GM19468 (cell line): Measurements from ENCODE around the gene HM13.
A peak's percentile ranks its signal among the peaks of the same experiment; 100 is the strongest.
"Not testable (repeated sequence)": the region's sequence is repeated elsewhere in the genome, so short reads cannot be mapped to it uniquely, and the experiment has no call there.

Source experiments
- ATAC-seq: cut with Tn5 transposase; IDR thresholded peaks from one replicate; pipeline ENCODE4 v1.9.1; 2021; ENCODE audit warnings: mild to moderate bottlenecking, moderate library complexity, moderate number of reproducible peaks; ENCODE audit not compliant: unreplicated experiment; ENCODE audit errors: extremely low read depth

The HM13 gene

GRCh38 chr20:31539636-31540035, 25.4 kb downstream of the HM13 start:
- ATAC-seq: not testable (repeated sequence)

- ATAC-seq: no peak
These were observed 26.2 kb downstream of the HM13 start for GRCh38 chr20:31540406-31540805.

GRCh38 chr20:31542201-31542842, 28.1 kb downstream of the HM13 start:
- no peak for ATAC-seq

- ATAC-seq: no peak
These were observed 28.7 kb downstream of the HM13 start for GRCh38 chr20:31542963-31543362.

- no peak for ATAC-seq
These were observed 29.8 kb downstream of the HM13 start for GRCh38 chr20:31543966-31544598.

- ATAC-seq: no peak
These were observed 30.4 kb downstream of the HM13 start for GRCh38 chr20:31544600-31544999.

GRCh38 chr20:31545621-31546040, 31.4 kb downstream of the HM13 start:
- not testable (repeated sequence) for ATAC-seq

GRCh38 chr20:31547017-31547675, 32.9 kb downstream of the HM13 start:
- peak; percentile 33 for ATAC-seq

GRCh38 chr20:31547720-31548298, 33.6 kb downstream of the HM13 start:
- ATAC-seq: no peak

GRCh38 chr20:31548820-31549512, 34.7 kb downstream of the HM13 start:
- no peak for ATAC-seq

GRCh38 chr20:31549513-31549880, 35.3 kb downstream of the HM13 start:
- ATAC-seq: no peak

- ATAC-seq: no peak
These were observed 35.9 kb downstream of the HM13 start for GRCh38 chr20:31550099-31550498.

- no peak for ATAC-seq
These were observed 37.2 kb downstream of the HM13 start for GRCh38 chr20:31551163-31552081.

GRCh38 chr20:31555203-31555775, 41.0 kb downstream of the HM13 start:
- no peak for ATAC-seq

GRCh38 chr20:31559704-31560093, 45.5 kb downstream of the HM13 start:
- ATAC-seq: no peak

GRCh38 chr20:31560094-31560745, 46.0 kb downstream of the HM13 start:
- no peak for ATAC-seq

GRCh38 chr20:31560746-31561598, 46.7 kb downstream of the HM13 start:
- ATAC-seq: no peak

- no peak for ATAC-seq
These were observed 48.0 kb downstream of the HM13 start for GRCh38 chr20:31562241-31562640.
